Neural progenitor cell (in vitro differentiated cells): ENCODE results near the gene HIP1R.

Experiments
- CTCF ChIP-seq: fragments of 200-600 bp; sonication (generic); IDR thresholded peaks from 2 replicates; pipeline ENCODE4 v1.5.1; 2017; ENCODE audit warnings: antibody characterized with exemption, mild to moderate bottlenecking
- EZH2 ChIP-seq: fragments of 200-600 bp; sonication (generic); IDR thresholded peaks from 2 replicates; pipeline ENCODE4 v1.6.1; 2017; ENCODE audit warnings: antibody characterized with exemption, mild to moderate bottlenecking, moderate library complexity
- EZH2phosphoT487 ChIP-seq: fragments of 200-600 bp; sonication (generic); IDR thresholded peaks from 2 replicates; pipeline ENCODE4 v1.6.1; 2017; ENCODE audit warnings: antibody characterized with exemption

- no peak for TF ChIP-seq CTCF
- TF ChIP-seq EZH2phosphoT487: no peak
- TF ChIP-seq EZH2: no peak
Observed at GRCh38 chr12:122835750-122836026, 431 bp downstream of the HIP1R start.
